Panc1 (cell line): Measurements from ENCODE around the gene GEN1.

ENCODE experiments used
- CTCF ChIP-seq: fragments of 450-650 bp; IDR thresholded peaks from 2 replicates; pipeline ENCODE4 v1.5.1; 2017; ENCODE audit warnings: mild to moderate bottlenecking
- POLR2AphosphoS5 ChIP-seq: IDR thresholded peaks from 2 replicates; pipeline ENCODE4 v1.6.1; 2012; ENCODE audit warnings: mild to moderate bottlenecking, low read depth, low read length, moderate library complexity
- SIN3A ChIP-seq: IDR thresholded peaks from 2 replicates; pipeline ENCODE4 v1.6.1; 2012; ENCODE audit warnings: low read depth, mild to moderate bottlenecking, low read length, moderate library complexity, borderline replicate concordance; ENCODE audit not compliant: insufficient read depth
- TF ChIP-seq, protein P1 (sequence below), 2 experiments: IDR thresholded peaks; 2 replicates each; pipeline ENCODE4 v1.6.1; 2011 to 2012; ENCODE audit warnings: low read depth in 2 of 2, control low read depth in 1 of 2, low read length in 1 of 2, mild to moderate bottlenecking in 1 of 2, moderate library complexity in 1 of 2; ENCODE audit not compliant: insufficient read depth in 1 of 2

DNA sequence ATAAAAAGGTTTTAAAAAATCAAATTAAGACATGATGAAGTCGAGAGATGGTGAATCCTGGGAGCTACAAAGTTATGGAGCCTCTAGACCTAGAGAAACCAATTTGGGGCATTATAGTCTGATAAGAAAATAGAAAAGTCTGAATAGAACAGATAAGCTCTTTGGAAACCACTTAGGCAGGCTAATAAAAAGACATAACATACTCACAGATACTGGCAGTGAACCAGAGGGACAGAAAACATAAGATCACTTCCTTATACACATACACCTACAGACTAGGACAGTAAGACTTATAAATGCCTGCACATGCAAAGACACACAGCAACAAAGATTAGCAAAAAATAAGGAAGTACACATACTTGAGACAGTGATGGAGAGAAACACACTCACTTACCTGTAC is 20.3 kb upstream of the GEN1 start:
- TF ChIP-seq POLR2AphosphoS5 (no peak), CTCF (no peak), SIN3A (no peak)
- TF ChIP-seq, protein P1, sequence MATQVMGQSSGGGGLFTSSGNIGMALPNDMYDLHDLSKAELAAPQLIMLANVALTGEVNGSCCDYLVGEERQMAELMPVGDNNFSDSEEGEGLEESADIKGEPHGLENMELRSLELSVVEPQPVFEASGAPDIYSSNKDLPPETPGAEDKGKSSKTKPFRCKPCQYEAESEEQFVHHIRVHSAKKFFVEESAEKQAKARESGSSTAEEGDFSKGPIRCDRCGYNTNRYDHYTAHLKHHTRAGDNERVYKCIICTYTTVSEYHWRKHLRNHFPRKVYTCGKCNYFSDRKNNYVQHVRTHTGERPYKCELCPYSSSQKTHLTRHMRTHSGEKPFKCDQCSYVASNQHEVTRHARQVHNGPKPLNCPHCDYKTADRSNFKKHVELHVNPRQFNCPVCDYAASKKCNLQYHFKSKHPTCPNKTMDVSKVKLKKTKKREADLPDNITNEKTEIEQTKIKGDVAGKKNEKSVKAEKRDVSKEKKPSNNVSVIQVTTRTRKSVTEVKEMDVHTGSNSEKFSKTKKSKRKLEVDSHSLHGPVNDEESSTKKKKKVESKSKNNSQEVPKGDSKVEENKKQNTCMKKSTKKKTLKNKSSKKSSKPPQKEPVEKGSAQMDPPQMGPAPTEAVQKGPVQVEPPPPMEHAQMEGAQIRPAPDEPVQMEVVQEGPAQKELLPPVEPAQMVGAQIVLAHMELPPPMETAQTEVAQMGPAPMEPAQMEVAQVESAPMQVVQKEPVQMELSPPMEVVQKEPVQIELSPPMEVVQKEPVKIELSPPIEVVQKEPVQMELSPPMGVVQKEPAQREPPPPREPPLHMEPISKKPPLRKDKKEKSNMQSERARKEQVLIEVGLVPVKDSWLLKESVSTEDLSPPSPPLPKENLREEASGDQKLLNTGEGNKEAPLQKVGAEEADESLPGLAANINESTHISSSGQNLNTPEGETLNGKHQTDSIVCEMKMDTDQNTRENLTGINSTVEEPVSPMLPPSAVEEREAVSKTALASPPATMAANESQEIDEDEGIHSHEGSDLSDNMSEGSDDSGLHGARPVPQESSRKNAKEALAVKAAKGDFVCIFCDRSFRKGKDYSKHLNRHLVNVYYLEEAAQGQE (IDR thresholded peaks at IDR 0.05; ENCODE audit: insufficient read depth in 1 of 2, low read depth in 2 of 2, low read length in 1 of 2), result no peak
